ENCODE data around the gene TMC7. TPM values are rescaled to one million over a fixed set of nuclear protein-coding genes. Genes with fewer than 3 reads are reported as not detected.
A peak's percentile ranks its signal among the peaks of the same experiment; 100 is the strongest.

Gene TMC7
- total and polyA plus RNA-seq, 2 of the 13 experiments (the other 11 are each of a cell fraction or from before 2014, with no cell fraction given): 1.2 to 5.1 TPM

DNA sequence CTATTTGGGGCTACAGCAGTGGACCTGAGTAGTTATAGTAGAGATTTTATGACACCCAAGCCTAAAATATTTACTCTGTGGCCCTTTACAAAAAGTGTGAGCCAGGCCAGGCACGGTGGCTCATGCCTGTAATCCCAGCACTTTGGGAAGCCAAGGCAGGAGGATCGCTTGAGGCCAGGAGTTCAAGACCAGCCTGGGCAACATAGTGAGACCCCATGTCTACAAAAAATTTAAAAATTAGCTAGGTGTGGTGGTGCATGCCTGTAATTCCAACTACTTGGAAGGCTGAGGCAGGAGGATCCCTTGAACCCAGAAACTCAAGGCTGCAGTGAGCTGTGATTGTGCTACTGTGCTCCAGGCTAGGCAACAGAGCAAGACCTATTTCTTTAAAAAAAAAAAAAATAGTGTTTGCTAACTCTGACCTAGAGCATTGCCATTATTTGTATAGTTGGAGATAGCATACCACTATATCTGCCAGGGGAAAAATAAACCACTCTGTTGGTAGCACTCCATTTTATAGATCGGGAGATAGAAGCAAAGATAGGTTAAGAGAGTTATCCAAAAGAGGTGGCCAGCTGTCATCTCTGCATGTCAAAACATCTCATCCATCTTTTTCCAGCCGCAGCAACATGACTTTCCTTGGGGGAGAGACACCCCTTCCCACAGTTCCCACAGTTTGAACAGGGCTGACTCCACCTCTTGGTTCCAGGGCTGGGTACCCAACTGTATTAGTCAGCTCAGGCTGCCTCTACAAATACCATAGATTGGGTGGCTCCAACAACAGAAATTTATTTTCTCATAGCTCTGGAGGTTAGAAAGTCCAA is 127.0 kb downstream of the TMC7 start (continued):
- TF ChIP-seq ZNF7 (CRISPR knock-in tag; IDR thresholded peaks at IDR 0.05): no peak
- TF ChIP-seq, protein P1, sequence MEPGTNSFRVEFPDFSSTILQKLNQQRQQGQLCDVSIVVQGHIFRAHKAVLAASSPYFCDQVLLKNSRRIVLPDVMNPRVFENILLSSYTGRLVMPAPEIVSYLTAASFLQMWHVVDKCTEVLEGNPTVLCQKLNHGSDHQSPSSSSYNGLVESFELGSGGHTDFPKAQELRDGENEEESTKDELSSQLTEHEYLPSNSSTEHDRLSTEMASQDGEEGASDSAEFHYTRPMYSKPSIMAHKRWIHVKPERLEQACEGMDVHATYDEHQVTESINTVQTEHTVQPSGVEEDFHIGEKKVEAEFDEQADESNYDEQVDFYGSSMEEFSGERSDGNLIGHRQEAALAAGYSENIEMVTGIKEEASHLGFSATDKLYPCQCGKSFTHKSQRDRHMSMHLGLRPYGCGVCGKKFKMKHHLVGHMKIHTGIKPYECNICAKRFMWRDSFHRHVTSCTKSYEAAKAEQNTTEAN (CRISPR knock-in tag; conservative IDR thresholded peaks at IDR 0.05): no peak
- TF ChIP-seq NFKBIZ (CRISPR knock-in tag; IDR thresholded peaks at IDR 0.05): no peak
- TF ChIP-seq FOSL1 (CRISPR knock-in tag; IDR thresholded peaks at IDR 0.05; ENCODE audit: borderline replicate concordance): no peak
- TF ChIP-seq ZNF841 (CRISPR knock-in tag; IDR thresholded peaks at IDR 0.05; ENCODE audit: borderline replicate concordance): no peak
- TF ChIP-seq BCL6 (CRISPR knock-in tag; IDR thresholded peaks at IDR 0.05): no peak
- TF ChIP-seq SATB2 (CRISPR knock-in tag; IDR thresholded peaks at IDR 0.05): 0 out of 2 replicates have a peak, but pooled peaks have one; percentile 55
- no peak for TF ChIP-seq CENPT (CRISPR knock-in tag; IDR thresholded peaks at IDR 0.05; ENCODE audit: low read depth)
- TF ChIP-seq SALL1 (CRISPR knock-in tag; IDR thresholded peaks at IDR 0.05): no peak
- TF ChIP-seq, protein P2, sequence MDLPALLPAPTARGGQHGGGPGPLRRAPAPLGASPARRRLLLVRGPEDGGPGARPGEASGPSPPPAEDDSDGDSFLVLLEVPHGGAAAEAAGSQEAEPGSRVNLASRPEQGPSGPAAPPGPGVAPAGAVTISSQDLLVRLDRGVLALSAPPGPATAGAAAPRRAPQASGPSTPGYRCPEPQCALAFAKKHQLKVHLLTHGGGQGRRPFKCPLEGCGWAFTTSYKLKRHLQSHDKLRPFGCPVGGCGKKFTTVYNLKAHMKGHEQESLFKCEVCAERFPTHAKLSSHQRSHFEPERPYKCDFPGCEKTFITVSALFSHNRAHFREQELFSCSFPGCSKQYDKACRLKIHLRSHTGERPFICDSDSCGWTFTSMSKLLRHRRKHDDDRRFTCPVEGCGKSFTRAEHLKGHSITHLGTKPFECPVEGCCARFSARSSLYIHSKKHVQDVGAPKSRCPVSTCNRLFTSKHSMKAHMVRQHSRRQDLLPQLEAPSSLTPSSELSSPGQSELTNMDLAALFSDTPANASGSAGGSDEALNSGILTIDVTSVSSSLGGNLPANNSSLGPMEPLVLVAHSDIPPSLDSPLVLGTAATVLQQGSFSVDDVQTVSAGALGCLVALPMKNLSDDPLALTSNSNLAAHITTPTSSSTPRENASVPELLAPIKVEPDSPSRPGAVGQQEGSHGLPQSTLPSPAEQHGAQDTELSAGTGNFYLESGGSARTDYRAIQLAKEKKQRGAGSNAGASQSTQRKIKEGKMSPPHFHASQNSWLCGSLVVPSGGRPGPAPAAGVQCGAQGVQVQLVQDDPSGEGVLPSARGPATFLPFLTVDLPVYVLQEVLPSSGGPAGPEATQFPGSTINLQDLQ (CRISPR knock-in tag; IDR thresholded peaks at IDR 0.05): no peak
- TF ChIP-seq, protein P3, sequence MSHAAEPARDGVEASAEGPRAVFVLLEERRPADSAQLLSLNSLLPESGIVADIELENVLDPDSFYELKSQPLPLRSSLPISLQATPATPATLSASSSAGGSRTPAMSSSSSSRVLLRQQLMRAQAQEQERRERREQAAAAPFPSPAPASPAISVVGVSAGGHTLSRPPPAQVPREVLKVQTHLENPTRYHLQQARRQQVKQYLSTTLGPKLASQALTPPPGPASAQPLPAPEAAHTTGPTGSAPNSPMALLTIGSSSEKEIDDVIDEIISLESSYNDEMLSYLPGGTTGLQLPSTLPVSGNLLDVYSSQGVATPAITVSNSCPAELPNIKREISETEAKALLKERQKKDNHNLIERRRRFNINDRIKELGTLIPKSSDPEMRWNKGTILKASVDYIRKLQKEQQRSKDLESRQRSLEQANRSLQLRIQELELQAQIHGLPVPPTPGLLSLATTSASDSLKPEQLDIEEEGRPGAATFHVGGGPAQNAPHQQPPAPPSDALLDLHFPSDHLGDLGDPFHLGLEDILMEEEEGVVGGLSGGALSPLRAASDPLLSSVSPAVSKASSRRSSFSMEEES (CRISPR knock-in tag; IDR thresholded peaks at IDR 0.05): no peak
- no peak for TF ChIP-seq TBL1XR1 (IDR thresholded peaks at IDR 0.05; ENCODE audit: borderline replicate concordance, low read length, partially characterized antibody)
- TF ChIP-seq, protein P4, sequence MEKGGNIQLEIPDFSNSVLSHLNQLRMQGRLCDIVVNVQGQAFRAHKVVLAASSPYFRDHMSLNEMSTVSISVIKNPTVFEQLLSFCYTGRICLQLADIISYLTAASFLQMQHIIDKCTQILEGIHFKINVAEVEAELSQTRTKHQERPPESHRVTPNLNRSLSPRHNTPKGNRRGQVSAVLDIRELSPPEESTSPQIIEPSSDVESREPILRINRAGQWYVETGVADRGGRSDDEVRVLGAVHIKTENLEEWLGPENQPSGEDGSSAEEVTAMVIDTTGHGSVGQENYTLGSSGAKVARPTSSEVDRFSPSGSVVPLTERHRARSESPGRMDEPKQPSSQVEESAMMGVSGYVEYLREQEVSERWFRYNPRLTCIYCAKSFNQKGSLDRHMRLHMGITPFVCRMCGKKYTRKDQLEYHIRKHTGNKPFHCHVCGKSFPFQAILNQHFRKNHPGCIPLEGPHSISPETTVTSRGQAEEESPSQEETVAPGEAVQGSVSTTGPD (CRISPR knock-in tag; IDR thresholded peaks at IDR 0.05): peak; percentile 84
- 0 out of 2 replicates have a peak, but pooled peaks have one; percentile 64 for TF ChIP-seq PPARG (CRISPR knock-in tag; conservative IDR thresholded peaks at IDR 0.05)
- TF ChIP-seq, protein P5, sequence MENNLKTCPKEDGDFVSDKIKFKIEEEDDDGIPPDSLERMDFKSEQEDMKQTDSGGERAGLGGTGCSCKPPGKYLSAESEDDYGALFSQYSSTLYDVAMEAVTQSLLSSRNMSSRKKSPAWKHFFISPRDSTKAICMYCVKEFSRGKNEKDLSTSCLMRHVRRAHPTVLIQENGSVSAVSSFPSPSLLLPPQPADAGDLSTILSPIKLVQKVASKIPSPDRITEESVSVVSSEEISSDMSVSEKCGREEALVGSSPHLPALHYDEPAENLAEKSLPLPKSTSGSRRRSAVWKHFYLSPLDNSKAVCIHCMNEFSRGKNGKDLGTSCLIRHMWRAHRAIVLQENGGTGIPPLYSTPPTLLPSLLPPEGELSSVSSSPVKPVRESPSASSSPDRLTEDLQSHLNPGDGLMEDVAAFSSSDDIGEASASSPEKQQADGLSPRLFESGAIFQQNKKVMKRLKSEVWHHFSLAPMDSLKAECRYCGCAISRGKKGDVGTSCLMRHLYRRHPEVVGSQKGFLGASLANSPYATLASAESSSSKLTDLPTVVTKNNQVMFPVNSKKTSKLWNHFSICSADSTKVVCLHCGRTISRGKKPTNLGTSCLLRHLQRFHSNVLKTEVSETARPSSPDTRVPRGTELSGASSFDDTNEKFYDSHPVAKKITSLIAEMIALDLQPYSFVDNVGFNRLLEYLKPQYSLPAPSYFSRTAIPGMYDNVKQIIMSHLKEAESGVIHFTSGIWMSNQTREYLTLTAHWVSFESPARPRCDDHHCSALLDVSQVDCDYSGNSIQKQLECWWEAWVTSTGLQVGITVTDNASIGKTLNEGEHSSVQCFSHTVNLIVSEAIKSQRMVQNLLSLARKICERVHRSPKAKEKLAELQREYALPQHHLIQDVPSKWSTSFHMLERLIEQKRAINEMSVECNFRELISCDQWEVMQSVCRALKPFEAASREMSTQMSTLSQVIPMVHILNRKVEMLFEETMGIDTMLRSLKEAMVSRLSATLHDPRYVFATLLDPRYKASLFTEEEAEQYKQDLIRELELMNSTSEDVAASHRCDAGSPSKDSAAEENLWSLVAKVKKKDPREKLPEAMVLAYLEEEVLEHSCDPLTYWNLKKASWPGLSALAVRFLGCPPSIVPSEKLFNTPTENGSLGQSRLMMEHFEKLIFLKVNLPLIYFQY (CRISPR knock-in tag; IDR thresholded peaks at IDR 0.05; ENCODE audit: borderline replicate concordance): no peak
- no peak for TF ChIP-seq ARNT (IDR thresholded peaks at IDR 0.05)
- TF ChIP-seq YY1 (IDR thresholded peaks at IDR 0.05; ENCODE audit: insufficient read depth, insufficient replicate concordance, low read depth, low read length): no peak
